NCI-H2196 (cell line): ENCODE results near the gene SYT8.

ENCODE experiments used
- DNase-seq: peaks from one replicate; lab custom pipeline; 2025; ENCODE audit not compliant: unreplicated experiment; lab: John Stamatoyannopoulos, UW

SYT8 gene

GRCh38 chr11:1817511-1817910 is 17.3 kb upstream of the SYT8 start:
- DNase-seq: no peak

DNA sequence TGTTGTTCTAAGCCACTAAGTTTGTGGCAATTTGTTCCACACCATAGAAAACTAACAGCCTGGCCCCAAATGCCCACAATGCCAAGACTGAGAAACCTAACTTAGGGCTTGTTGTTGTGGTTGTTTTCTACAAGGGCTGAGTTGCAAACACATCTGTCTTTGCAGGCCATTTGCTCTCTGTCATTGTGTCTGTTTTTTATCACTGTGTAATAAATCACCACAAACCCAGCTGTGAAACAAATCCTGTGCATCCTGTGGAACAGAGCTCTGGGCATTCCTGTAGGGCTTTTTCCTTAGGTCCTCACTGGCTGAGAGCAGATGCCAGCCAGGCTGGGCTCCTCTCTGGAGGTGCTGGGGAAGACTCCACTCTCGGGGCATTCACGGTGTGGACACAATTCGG is 15.7 kb upstream of the SYT8 start:
- no peak for DNase-seq

GRCh38 chr11:1820463-1821325 is 14.1 kb upstream of the SYT8 start:
- no peak for DNase-seq

GRCh38 chr11:1821562-1821961 is 13.2 kb upstream of the SYT8 start:
- DNase-seq: no peak

GRCh38 chr11:1822648-1823375 is 12.0 kb upstream of the SYT8 start:
- DNase-seq: no peak

DNA sequence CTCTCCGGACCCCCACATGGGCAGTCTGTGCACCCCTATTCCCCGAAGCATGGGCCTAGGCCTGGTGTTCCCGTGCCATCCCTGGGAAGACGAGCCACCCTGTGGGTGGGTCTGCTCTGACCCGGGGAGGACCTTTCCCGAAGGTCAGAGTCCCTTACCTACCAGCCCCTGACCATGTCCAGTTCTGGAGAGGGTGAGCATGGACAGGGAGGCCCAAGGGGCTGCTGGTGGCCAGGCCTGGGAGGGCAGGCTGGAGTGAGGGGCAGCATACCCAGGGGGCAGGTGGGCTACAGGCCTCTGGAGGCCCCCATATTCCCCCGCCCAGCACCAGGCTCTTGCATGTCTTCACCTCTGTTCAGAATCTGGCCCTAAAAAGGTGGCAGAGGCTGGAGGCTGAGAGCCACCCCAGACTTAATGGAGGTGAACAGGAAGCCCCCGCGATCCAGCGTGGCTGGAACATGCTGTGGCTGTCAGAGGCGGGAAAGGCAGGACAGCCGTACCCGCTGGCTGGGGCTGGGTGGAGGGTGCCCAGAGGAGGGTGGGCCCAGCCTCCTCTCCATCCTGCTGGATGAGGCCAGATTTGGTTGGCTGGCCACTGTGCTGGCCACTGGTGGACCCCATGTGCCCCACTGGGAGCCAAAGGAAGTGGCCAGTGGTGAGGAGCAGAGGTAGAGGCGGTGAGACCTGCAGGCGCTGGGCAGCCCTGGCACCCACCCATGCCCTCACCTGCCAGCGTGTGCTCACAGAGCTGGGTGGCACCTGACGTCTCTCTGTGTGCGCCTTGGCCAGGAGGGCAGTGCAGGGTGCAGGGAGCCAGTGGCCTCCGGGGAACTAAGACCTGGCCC is 11.2 kb upstream of the SYT8 start:
- DNase-seq: no peak

DNA sequence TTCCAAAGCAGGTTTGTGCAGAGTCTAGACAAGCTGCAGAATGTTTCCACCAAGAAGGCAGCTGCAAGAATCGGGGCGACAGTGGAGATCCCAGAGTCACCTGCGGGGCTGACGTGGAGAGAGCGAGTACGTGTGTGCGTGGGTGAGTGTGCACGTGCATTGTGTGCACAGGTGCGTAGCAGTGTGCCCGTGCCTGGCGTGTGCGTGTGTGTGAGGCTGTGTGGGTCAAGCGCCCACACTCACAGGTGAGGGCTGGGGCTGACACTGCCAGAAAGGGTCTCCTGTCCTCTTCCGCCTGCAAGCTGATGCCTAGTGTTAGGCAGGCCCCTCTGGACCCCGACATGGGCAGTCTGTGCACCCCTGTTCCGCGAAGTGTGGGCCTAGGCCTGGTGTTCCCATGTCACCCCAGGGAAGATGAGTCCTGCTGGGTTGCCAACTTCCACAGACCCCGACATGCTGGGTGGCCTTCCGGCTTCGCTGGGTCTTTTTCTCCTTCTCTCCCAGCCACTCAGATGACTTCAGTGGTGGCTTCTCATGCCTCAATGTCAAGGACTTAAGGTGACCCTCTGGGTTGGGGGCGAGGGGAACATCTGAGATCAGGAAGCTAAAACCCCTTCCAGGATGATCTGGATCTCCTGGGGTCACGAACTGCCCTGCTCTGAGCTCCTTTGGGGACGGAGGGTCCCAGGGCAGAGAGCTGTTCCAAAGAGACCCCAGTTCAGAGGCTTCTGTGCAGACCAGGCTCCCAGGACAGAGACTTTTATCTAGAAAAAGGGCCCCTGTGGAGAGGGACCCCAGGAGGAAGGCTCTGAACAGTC is 10.4 kb upstream of the SYT8 start:
- DNase-seq: no peak

DNA sequence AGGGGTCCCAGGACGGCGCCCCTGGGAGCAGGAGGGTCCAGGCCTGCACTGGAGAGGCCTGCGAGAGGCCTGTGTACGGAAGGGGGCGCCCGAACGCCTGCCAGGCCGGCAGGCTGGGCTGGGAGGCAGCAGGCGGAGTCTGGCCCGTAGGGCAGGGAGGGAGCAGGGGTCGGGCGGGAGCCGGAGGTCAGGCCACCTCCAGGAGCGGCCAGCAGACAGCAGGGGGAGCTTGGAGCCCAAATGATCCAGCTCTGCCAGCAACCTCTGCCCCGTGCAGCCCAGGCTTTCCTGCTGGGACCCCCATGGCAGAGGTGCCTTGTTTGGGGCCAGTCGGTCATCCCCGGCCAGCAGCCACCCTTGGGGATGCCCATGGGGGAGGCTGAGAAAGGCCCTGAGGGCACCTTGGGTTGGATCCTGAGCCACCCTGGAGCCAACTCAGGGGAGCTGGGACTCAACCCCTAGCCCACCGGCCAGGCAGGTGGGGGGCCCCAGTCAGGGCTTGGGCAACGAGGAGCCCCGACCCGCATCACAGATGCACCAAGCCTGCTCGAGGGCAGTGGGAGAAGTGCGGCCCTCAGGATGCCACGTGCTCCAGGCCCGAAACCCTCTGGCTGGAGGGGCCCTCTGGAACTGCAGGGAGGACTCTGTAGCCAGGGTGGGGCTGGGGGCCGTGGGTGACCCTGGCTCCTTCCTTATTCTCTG is 9.6 kb upstream of the SYT8 start:
- no peak for DNase-seq

- DNase-seq: no peak
Observed at GRCh38 chr11:1825785-1826451, 8.9 kb upstream of the SYT8 start.

DNA sequence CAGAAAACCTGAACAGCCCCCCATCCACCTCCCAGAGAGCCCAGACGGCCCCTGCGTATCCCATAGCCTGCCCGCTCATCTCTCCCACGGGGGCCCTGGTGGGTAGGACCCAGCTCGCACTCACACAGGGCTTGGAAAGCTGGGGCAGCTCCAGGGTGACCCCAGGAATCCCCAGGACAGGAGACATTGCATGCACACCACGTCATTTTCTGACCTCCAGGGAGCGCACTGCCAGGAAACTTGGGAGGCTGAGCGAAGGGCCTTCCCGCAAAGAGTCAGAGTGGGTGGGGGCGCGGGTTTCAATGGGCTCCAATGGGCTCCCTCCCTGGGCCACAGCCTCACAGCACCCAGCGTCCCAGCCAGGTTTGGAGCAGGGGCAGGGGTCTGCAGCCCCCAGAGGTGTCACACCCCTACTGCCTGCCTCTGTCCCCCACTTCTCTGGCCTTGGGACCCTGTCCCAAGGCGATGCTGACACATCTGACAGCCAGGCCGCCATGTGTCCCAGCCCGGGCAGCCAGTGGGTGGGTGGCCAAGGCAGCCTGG is 8.2 kb upstream of the SYT8 start:
- DNase-seq: peak; percentile 12

- DNase-seq: peak; percentile 80
Observed at GRCh38 chr11:1827095-1827813, 7.5 kb upstream of the SYT8 start.

DNA sequence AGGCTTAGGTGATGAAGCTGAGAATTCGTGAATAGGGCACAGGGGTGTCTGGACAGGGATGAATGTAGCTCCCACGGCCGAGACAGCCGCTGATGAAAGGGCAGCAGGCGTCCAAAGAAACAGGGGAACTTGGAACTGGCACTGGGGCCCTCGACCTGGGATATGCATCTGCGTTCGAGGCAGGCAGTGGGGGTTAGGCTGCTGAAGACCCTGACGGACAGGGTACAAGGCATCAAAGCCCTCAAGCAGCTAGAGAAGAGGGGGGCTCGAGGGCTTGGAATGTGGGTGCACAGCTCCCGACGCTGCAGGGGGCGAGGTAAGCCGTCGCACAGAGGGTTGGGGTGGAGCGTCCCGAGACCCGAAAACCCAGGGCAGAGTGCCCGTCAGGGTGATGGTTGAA is 6.9 kb upstream of the SYT8 start:
- DNase-seq: no peak

DNA sequence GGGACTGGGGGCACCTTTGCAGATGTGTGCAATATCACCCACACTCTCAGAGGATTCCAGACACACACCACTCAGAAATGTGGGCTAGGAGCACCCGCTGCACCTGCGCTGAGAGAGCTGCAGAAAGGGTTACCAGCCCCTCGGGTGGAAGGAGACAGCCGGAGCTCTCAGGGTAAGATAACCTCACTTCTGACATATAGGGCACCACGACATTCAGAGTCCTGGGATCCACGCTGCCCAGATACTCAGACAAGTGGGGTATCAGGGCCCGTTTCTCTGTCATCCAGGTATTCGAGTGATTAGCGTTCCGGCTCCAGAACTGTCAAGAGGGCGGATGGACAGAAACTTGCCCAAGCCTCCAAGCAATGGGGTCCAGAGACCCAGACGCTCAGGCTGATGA is 6.2 kb upstream of the SYT8 start:
- no peak for DNase-seq

- no peak for DNase-seq
Observed at GRCh38 chr11:1829039-1829820, 5.6 kb upstream of the SYT8 start.

- no peak for DNase-seq
Observed at GRCh38 chr11:1830004-1830321, 4.8 kb upstream of the SYT8 start.

DNA sequence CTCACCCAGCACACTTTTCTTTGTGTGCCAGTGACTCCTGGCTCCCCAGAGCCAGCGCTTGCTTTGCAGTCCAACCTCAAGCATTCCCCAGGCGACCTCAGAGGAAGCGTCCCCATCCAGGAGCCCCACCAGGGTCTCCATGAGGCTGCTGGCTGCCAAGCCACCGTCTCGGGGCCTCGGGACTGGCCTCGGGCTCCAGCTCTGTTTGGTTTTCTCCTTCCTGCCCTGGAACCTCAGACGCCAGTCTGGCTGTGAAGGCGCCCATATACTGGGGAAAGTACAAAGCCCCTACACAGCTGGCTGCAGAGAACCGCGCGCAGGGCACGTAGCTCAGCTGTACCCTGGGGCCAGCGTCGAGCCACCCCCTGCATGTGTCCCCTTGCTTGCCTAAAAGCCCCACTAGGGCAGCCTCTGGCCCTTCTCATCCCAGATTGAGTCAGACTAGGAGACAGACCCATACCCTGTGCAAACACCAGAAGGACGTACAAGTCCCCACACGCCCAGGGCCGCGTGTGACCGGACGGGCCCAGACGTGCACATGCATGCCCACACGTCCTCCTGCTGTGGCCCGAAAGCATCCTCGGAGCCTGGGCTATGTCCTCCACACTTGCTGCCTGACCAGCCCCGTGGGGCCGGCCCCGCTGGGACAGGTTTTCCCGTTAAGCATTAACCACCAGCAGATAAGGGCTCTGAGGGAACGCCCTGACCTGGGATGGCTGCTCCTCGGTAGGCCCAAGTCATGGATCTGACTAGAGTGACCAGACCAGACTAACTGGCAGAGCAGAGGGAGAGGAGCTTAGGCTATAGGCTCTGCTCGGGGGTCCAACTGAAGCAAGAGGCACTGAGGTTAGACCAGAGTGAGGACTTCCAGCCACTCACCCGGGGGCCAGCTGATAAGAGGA is 4.2 kb upstream of the SYT8 start:
- peak; percentile 10 for DNase-seq
